Smooth muscle cell (in vitro differentiated cells): ENCODE results near the gene CSDE1. TPM values are rescaled to one million over a fixed set of nuclear protein-coding genes. Genes with fewer than 3 reads are reported as not detected.

ENCODE experiments used
- DNase-seq: peaks from one replicate; lab custom pipeline; 2025; ENCODE audit not compliant: unreplicated experiment; lab: John Stamatoyannopoulos, UW
- H2AFZ ChIP-seq: fragments of 200-600 bp; sonication (generic); 2 replicates; pipeline ENCODE4 v1.6.0; 2016; ENCODE audit warnings: antibody characterized with exemption, low read depth, mild to moderate bottlenecking
- H3F3A ChIP-seq: fragments of 200-600 bp; sonication (generic); 2 replicates; pipeline ENCODE4 v1.6.0; 2017; ENCODE audit warnings: antibody characterized with exemption, low read depth
- H3K27ac ChIP-seq: fragments of 200-600 bp; sonication (generic); 2 replicates; pipeline ENCODE4 v1.5.1; 2016; ENCODE audit warnings: low read depth, mild to moderate bottlenecking
- H3K27me3 ChIP-seq: fragments of 200-600 bp; sonication (generic); 2 replicates; pipeline ENCODE4 v1.6.1; 2016; ENCODE audit warnings: low read depth, mild to moderate bottlenecking
- H3K36me3 ChIP-seq: fragments of 200-600 bp; sonication (generic); 2 replicates; pipeline ENCODE4 v1.5.1; 2016; ENCODE audit warnings: low read depth
- H3K4me1 ChIP-seq: fragments of 200-600 bp; sonication (generic); 2 replicates; pipeline ENCODE4 v1.5.1; 2016; ENCODE audit warnings: low read depth
- H3K4me2 ChIP-seq: fragments of 200-600 bp; sonication (generic); 2 replicates; pipeline ENCODE4 v1.6.0; 2016; ENCODE audit warnings: mild to moderate bottlenecking
- H3K4me3 ChIP-seq: fragments of 200-600 bp; sonication (generic); 2 replicates; pipeline ENCODE4 v1.5.1; 2016; ENCODE audit warnings: mild to moderate bottlenecking
- H3K79me2 ChIP-seq: fragments of 200-600 bp; sonication (generic); 2 replicates; pipeline ENCODE4 v1.6.0; 2016; ENCODE audit warnings: low read depth, mild to moderate bottlenecking
- H3K9ac ChIP-seq: fragments of 200-600 bp; sonication (generic); 2 replicates; pipeline ENCODE4 v1.6.0; 2016; ENCODE audit warnings: low read depth
- H3K9me3 ChIP-seq: fragments of 200-600 bp; sonication (generic); replicated peaks from 2 replicates; pipeline ENCODE4 v1.5.1; 2016; ENCODE audit warnings: low read depth
- H4K20me1 ChIP-seq: fragments of 200-600 bp; sonication (generic); 2 replicates; pipeline ENCODE4 v1.6.0; 2016; ENCODE audit warnings: low read depth
- CTCF ChIP-seq: fragments of 200-600 bp; sonication (generic); IDR thresholded peaks from 2 replicates; pipeline ENCODE4 v1.5.1; 2017; ENCODE audit warnings: borderline replicate concordance, mild to moderate bottlenecking, antibody characterized with exemption; ENCODE audit not compliant: insufficient read depth, poor library complexity, severe bottlenecking
- WGBS: methylation state at CpG from one replicate; pipeline ENCODE4 v1.1.7; 2016; ENCODE audit warnings: low lambda C conversion rate; 5-methylcytosine and 5-hydroxymethylcytosine counted together
- polyA plus RNA-seq: library from polyadenylated mRNA; unstranded; fragments of >200 nt; fragmentation: Nextera tagmentation; extraction: Ambion mirVana; gene quantifications from 2 replicates; pipeline ENCODE4 v1.2.1, GENCODE V29; 2016
- total RNA-seq: library from RNA; depleted of rRNA; stranded (reverse); fragments of >200 nt; gene quantifications from 2 replicates; pipeline ENCODE4 v1.2.3, GENCODE V29; 2014

CSDE1 gene
- total and polyA plus RNA-seq, 2 experiments from 2014 or later: 173 to 768 TPM

- 67% methylated on average over 4 of the region's 4 CpGs for WGBS
- Histone ChIP-seq H3F3A (peaks cover under 1% of the 10 kb centered on the region), H3K4me1 (peaks cover 27% of the 10 kb centered on the region), H4K20me1 (peaks cover 91% of the 10 kb centered on the region), H3K27me3 (no peaks in the 10 kb centered on the region), H3K79me2 (peaks cover 91% of the 10 kb centered on the region), H3K9me3 (no peaks in the 10 kb centered on the region), H3K36me3 (peaks cover 12% of the 10 kb centered on the region), H3K9ac (no peak overlapping the region), H3K27ac (no peak overlapping the region), H2AFZ (no peak overlapping the region), H3K4me3 (no peak overlapping the region), H3K4me2 (peak overlapping the region; percentile 17)
- no peak for DNase-seq
- no peak for TF ChIP-seq CTCF
Measured at GRCh38 chr1:114753143-114753542, 4.6 kb downstream of the CSDE1 start.

GRCh38 chr1:114750780-114751179, 7.0 kb downstream of the CSDE1 start:
- Histone ChIP-seq H2AFZ (no peak overlapping the region), H3K4me2 (no peak overlapping the region), H3F3A (no peaks in the 10 kb centered on the region), H3K36me3 (peaks cover 12% of the 10 kb centered on the region), H3K27me3 (no peaks in the 10 kb centered on the region), H3K27ac (peak overlapping the region; percentile 29), H3K4me1 (peaks cover 18% of the 10 kb centered on the region), H3K9me3 (no peaks in the 10 kb centered on the region), H3K4me3 (no peak overlapping the region), H4K20me1 (peaks cover 100% of the 10 kb centered on the region), H3K79me2 (peaks cover 100% of the 10 kb centered on the region), H3K9ac (no peak overlapping the region)
- WGBS: 86% methylated on average over 5 of the region's 5 CpGs
- no peak for DNase-seq
- no peak for TF ChIP-seq CTCF

GRCh38 chr1:114749835-114750234, 7.9 kb downstream of the CSDE1 start:
- no peak overlapping the region for H3K9ac ChIP-seq
- no peak overlapping the region for H3K4me2 ChIP-seq
- no peak overlapping the region for H3K27ac ChIP-seq
- no peak for DNase-seq
- peaks cover 9% of the 10 kb centered on the region for H3K4me1 ChIP-seq
- no peaks in the 10 kb centered on the region for H3K9me3 ChIP-seq
- no peak overlapping the region for H3K4me3 ChIP-seq
- peaks cover 100% of the 10 kb centered on the region for H4K20me1 ChIP-seq
- peaks cover 14% of the 10 kb centered on the region for H3K36me3 ChIP-seq
- peaks cover 100% of the 10 kb centered on the region for H3K79me2 ChIP-seq
- no peak overlapping the region for H2AFZ ChIP-seq
- 95% methylated on average over 5 of the region's 5 CpGs for WGBS
- no peak for TF ChIP-seq CTCF
- H3K27me3 ChIP-seq: no peaks in the 10 kb centered on the region
- no peaks in the 10 kb centered on the region for H3F3A ChIP-seq

GRCh38 chr1:114746450-114747121, 11.2 kb downstream of the CSDE1 start:
- H3K4me3 ChIP-seq: no peak overlapping the region
- 80% methylated on average over 6 of the region's 6 CpGs for WGBS
- TF ChIP-seq CTCF: no peak
- H3K9ac ChIP-seq: no peak overlapping the region
- no peaks in the 10 kb centered on the region for H3K9me3 ChIP-seq
- H3F3A ChIP-seq: no peaks in the 10 kb centered on the region
- no peak overlapping the region for H2AFZ ChIP-seq
- H3K4me2 ChIP-seq: no peak overlapping the region
- peaks cover 21% of the 10 kb centered on the region for H3K36me3 ChIP-seq
- H3K79me2 ChIP-seq: peaks cover 100% of the 10 kb centered on the region
- H4K20me1 ChIP-seq: peaks cover 100% of the 10 kb centered on the region
- no peaks in the 10 kb centered on the region for H3K27me3 ChIP-seq
- no peaks in the 10 kb centered on the region for H3K4me1 ChIP-seq
- no peak overlapping the region for H3K27ac ChIP-seq
- no peak for DNase-seq
